ENCODE results near the gene C12orf75.
"Not testable (repeated sequence)": the region's sequence is repeated elsewhere in the genome, so short reads cannot be mapped to it uniquely, and the experiment has no call there.

The C12orf75 gene

DNA sequence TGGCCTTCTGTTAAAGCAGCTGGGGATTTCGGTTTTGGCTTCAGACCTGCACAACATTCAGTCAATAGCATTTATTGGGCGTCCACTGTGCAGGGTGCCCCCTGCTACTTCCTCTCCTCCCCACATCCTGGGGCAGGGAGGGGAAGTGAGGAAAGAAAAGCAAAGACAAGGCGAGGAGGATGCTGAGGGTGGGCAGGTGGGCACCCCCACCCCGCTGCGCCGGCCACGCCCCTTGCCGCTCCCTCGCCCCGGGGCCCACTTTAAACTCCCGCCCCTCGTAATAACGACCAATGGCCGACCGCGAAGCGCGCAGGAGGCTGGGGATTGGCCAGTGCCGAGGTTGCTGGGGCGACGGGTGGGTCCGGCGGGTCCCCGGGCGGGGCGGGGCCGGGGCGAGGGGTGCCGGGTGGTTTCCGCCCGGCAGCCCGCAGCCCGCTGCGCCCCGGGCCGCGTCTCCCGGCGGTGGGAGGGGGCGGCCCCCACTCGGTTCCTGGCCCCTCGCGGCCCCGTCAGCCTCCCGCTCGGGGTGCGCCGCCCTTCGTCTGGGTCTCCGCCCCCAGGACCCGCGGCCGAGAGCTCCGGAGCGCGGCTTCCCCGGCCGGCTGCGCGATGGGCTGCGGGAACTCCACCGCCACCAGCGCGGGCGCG is at the start of gene C12orf75:
TSS of gene C12orf75 (plus strand) at position 409 of the 648 bp plus-strand sequence. CDS start at position 610, 201 bp downstream.
- peak; percentile 74 to 82 for DNase-seq (ENCODE audit: low read depth in 2 of 2)

DNA sequence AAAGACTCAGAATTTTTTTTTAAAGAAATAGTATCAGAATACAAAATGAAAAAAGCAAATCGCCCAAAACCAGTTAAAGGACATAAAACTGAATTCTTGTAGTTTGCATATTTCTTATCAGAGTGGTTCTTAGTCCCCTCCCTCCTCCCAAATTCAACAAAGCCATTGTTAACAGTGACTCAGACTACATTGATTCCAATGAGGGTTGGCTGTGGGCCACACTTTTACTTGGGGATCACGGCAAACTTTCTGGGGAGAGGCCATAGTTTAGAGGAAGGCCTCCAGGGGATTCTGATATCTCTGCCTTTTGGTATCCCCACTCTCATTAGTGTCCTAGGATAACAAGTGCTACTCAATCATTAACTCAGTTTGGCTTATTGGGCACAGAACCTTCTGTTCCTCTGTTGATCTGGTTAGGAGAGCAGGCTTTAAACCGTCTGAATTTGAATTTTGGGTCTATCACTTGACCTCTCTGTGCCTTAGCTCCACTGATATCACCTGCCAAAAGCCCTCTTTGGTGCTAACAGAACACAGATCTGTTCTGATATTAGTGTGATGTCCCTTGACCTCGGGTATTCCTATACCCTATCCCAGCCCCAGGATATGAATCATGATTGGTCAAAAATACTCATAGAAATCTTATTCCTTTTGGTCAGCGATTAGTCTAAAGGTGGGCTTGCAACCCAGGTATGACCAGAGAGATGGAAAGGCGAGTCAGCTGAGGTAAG is 49.4 kb upstream of the C12orf75 start:
- no peak for DNase-seq (ENCODE audit: low read depth in 2 of 2)

DNA sequence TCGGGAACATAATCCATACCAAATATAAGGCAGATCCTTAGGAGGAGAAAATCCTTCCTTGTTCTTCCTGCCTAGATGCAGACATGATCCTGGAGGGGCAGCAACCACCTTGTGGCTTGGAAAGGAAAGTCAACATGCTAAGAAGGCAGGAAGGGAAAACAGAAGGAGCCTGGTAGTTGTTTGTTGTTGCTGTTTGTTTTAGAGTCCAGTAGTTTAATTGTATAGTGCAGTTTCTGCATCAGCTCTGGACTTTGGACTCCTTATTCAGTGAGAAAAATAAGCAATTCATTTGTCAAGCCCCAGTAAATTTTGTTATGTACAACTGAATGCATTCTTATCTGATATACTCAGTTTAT is 48.8 kb upstream of the C12orf75 start:
- DNase-seq (ENCODE audit: low read depth in 2 of 2), result no peak

GRCh38 chr12:105285378-105285777 is 45.1 kb upstream of the C12orf75 start:
- DNase-seq (ENCODE audit: low read depth in 2 of 2), result no peak

GRCh38 chr12:105287408-105287807 is 43.1 kb upstream of the C12orf75 start:
- no peak for DNase-seq (ENCODE audit: low read depth in 2 of 2)

DNA sequence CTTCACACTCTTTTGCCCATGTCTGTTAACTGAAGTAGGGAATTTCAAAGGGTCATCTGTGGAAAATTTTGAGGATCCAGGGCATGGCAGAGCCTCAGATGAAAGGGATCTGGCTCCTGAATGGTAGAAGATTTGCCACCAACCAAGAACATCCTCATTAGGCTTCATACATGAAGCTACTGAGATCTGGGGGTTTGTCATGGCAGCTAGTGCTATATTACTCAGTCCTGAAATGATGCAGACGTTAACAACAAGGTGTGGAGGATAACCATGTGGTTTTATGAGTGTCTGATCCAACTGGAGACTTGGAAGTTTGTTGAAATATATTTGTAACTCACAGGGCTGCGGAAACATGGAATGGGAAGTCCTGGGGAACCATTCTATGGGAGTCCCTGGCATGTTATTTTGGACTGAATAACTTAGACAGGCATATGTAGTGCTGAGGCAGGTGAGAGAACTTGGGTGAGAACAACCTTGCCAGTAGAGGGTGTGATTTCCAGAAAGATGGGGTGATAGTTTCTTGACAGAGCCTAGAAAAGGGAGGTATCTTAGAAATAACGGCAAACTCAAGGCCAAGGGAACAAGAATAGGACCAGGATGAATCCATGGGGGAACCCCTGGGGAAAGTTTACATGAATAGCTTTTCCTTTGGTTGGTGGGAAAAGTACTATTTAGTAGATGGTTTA is 42.0 kb upstream of the C12orf75 start:
- DNase-seq (ENCODE audit: low read depth in 2 of 2), result no peak

DNA sequence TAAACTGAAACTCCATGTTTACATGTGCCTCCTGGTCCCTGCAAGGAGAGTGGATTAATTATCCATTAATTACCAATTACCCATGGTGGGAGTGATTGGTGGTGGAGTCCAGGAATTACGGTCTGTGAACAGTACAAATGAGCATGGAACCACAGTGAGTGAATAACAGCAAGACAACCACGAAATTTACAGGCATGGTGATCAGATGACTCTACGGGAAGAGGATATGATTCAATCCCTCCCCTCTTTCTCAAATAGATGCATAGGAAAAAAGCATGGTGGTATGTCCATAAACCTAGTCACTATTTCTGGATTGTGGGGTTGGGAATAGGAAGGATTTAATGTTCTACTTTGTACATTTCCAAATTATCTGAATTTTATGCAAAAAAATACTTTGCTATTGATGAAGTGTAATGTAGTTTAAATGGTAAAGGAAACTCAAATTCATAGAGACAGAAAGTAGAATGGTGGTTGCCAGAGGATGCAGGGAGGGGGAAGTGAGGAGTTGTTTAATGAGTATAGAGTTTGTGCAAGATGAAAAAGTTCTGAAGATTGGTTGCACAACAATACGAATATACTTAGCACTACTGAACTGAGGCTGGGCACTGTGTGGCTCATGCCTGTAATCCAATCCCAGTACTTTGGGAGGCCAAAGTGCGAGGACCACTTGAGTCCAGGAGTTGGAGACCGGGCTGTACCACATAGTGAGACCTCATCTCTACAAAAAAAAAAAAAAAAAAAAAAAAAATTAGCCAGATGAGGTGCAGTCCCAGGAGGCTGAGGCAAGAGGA is 41.2 kb upstream of the C12orf75 start:
- no peak for DNase-seq (ENCODE audit: low read depth in 2 of 2)

- DNase-seq (ENCODE audit: low read depth in 2 of 2), result no peak
Observed at GRCh38 chr12:105291531-105291930, 39.0 kb upstream of the C12orf75 start.

GRCh38 chr12:105292705-105293104 is 37.8 kb upstream of the C12orf75 start:
- DNase-seq (ENCODE audit: low read depth in 2 of 2), result no peak

GRCh38 chr12:105293187-105293586 is 37.3 kb upstream of the C12orf75 start:
- DNase-seq (ENCODE audit: low read depth in 2 of 2), result no peak

DNA sequence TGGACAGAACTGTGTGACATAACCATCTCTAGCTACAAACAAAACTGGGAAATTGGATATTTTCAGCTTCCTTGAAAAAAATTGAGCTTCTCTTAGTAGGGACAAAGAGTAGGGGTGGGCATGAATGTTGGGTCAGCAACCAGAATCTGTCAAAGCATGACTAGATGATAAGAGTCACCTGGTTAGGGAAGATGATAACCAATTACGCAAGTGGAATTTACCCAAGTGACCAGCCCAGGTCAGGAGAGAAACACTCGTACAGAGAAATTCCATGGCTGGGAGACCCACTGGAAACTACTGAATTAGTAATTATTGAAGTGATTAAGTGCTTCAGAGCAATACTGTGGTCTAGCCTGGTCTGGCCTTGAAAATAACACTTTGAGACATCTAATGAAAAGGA is 36.3 kb upstream of the C12orf75 start:
- DNase-seq (ENCODE audit: low read depth in 2 of 2), result no peak

DNA sequence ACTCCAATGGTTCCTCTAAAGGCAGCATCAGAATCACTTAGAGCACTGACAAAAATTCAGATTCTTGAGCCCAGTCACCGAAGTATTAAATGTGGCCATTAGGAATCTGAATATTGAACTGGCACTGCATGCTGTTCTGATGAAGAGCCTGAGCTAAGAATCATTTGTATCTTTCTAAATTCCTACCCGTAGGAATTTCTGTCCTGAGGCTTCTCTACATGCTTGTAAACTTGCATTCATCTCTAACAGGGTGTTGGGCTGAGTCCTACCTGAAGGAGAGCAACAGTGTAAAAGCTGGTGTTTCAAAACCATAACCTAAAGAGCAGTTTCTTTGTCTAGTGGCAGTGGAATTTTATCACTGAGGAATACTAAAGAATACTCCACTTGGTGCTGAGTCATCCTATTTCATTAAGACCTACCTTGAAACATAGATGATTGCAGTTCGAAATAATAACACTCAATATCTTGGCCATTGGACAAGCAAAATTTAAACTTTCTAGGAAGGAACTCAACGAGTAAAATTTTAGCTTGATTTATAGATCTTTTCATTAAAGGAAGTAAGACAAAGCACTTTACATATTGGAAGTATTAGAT is 35.5 kb upstream of the C12orf75 start:
- DNase-seq (ENCODE audit: low read depth in 2 of 2), result no peak

GRCh38 chr12:105296116-105297089 is 34.1 kb upstream of the C12orf75 start:
- no peak for DNase-seq (ENCODE audit: low read depth in 2 of 2)

- DNase-seq (ENCODE audit: low read depth in 2 of 2), result no peak
Observed at GRCh38 chr12:105300883-105301282, 29.6 kb upstream of the C12orf75 start.

DNA sequence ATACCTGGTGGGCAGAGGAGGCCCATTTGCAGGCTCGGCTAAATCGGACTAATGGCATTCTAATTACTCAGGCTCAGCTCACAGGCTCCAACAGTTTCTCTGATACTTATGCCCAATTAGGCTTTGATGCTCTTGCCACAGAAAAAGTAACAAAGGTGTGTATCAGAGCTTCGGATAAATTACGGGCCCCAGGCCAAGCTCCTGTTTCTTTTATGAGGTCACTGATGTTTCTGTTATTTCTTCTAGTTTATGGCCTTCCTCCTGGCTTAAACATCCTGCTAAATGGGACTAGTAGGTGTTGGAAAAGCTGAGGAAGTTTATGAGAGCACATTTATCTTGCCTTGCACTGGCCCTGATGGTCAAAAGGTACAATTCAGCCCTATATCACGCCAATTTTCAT is 28.8 kb upstream of the C12orf75 start:
- no peak for DNase-seq (ENCODE audit: low read depth in 2 of 2)

DNA sequence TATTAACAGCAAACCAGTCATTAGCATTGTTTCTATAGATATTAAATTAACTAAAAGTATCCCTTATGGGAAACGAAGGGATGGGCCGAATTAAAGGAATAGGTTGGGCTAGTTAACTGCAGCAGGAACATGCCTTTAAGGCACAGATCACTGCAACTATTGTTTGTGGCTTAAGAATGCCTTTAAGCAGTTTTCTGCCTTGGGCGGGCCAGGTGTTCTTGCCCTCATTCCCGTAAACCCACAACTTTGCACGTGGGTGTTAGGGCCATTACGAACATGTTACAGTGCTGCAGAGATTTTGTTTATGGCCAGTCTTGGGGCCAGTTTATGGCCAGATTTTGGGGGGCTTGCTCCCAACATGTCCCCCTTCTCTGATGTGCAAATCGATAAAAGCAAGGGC is 27.5 kb upstream of the C12orf75 start:
- not testable (repeated sequence) for DNase-seq (ENCODE audit: low read depth in 2 of 2)

DNA sequence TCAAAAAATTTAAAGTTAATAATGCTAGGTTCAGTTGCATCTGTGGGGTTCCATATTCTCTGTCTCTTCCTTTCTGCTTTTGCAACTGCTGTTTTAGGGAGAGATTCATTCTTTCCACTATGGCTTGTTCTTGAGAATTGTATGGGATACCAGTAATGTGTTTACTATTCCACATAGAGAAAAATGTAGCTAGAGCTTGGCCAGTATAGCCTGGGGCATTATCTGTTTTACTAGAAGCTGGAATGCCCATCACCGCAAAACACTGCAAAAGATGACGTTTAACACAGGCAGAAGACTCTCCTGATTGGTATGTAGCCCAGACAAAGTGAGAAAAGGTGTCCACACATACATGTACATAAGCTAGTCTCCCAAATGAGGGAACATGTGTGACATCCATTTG is 25.9 kb upstream of the C12orf75 start:
- not testable (repeated sequence) for DNase-seq (ENCODE audit: low read depth in 2 of 2)

DNA sequence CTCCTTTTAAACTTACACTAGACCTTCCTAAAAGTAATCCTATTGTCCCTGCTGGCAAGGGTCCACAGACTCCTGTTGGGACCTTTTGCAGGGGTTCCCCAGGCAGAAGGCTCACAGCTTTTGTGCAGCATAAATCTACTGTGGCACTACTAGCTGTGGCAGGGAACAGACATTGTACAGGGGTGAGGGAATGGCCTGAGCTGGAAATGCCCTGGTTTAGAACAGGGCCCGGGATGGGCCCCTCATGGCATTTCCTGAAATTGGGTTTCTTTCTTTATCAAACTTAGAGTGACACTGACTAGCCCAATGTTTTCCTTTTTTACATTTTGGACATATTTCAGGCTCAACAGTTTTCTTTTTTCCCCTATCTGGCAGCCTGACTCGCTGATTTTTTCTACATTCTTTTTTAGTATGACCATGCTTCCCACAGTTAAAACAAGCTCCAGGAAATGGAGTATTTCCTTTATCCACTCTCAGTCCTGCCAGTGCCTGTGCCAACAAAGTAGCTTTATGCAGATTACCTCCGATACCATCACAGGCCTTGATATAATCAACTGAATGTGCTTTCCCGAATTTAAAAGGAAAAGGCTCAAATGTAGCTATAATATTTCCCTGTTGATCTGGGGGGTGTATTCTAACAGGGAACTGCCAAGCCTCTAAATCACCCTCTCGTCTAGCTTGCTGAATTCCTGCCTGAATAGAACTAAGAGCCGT is 22.7 kb upstream of the C12orf75 start:
- DNase-seq (ENCODE audit: low read depth in 2 of 2), result not testable (repeated sequence)

DNA sequence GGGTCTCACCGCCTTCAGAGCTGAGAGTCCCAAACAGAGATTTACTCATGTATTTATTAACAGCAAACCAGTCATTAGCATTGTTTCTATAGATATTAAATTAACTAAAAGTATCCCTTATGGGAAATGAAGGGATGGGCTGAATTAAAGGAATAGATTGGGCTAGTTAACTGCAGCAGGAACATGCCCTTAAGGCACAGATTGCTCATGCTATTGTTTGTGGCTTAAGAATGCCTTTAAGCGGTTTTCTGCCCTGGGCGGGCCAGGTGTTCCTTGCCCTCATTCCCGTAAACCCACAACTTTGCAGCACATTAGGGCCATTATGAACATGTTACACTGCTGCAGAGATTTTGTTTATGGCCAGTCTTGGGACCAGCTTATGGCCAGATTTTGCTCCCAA is 21.7 kb upstream of the C12orf75 start:
- not testable (repeated sequence) for DNase-seq (ENCODE audit: low read depth in 2 of 2)

- not testable (repeated sequence) for DNase-seq (ENCODE audit: low read depth in 2 of 2)
Observed at GRCh38 chr12:105309384-105309783, 21.1 kb upstream of the C12orf75 start.

All from stimulated activated CD4-positive, alpha-beta T cell treated with anti-CD3 and anti-CD28 coated beads, Interleukin-15, amount 100 ng/mL, for 48 hours (primary cell).